ENCODE results near the gene MAMLD1.

DNA sequence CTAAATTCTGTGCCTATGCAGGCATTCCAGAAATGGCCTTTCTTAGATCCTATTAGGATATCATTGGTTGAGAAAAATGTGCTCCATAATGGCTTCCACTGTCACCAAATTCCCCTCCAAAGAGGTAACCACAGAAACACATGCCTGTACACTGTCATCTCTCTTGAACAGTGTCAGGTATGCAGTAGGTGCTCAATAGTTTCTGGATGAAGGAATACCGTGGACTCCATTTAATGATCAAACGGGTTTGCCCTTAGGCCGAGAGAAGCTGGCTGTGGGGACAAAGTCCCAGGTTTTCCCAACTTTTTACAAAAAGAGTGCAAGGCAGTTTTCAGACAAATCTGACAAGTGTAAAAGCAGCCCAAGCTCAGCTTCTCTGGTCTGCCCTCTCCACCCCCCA is 188.8 kb downstream of the MAMLD1 start:
- no peak for TF ChIP-seq EZH2phosphoT487 (IDR thresholded peaks at IDR 0.05; ENCODE audit: insufficient read depth, low read depth)
- no peak for TF ChIP-seq EZH2 (IDR thresholded peaks at IDR 0.05; ENCODE audit: insufficient read depth, poor library complexity, severe bottlenecking)
